ENCODE results near the gene GLMP.
"Not testable (repeated sequence)": the region's sequence is repeated elsewhere in the genome, so short reads cannot be mapped to it uniquely, and the experiment has no call there.

DNA sequence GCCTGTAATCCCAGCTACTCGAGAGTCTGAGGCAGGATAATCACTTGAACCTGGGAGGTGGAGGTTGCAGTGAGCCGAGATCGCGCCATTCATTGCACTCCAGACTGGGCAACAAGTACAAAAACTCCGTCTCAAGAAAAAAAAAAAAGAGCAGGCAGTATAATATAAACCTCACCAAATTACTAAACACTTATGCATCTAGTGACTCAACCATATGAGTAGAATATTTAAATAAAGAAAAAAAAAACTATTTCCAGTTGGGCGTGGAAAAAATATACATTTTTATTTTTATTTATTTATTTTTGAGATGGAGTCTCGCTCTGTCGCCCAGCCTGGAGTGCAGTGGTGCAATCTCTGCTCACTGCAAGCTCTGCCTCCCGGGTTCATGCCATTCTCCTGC, 27.7 kb upstream of the GLMP start:
- TF ChIP-seq, protein P1, sequence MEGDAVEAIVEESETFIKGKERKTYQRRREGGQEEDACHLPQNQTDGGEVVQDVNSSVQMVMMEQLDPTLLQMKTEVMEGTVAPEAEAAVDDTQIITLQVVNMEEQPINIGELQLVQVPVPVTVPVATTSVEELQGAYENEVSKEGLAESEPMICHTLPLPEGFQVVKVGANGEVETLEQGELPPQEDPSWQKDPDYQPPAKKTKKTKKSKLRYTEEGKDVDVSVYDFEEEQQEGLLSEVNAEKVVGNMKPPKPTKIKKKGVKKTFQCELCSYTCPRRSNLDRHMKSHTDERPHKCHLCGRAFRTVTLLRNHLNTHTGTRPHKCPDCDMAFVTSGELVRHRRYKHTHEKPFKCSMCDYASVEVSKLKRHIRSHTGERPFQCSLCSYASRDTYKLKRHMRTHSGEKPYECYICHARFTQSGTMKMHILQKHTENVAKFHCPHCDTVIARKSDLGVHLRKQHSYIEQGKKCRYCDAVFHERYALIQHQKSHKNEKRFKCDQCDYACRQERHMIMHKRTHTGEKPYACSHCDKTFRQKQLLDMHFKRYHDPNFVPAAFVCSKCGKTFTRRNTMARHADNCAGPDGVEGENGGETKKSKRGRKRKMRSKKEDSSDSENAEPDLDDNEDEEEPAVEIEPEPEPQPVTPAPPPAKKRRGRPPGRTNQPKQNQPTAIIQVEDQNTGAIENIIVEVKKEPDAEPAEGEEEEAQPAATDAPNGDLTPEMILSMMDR (conservative IDR thresholded peaks at IDR 0.05 in 1 of 2, IDR thresholded peaks at IDR 0.05 in 1 of 2; ENCODE audit: extremely low read depth in 1 of 2, insufficient read depth in 1 of 2, low read depth in 1 of 2, low read length in 2 of 2), result not testable (repeated sequence)
- TF ChIP-seq EZH2 (IDR thresholded peaks at IDR 0.05; ENCODE audit: borderline replicate concordance, low read length), result not testable (repeated sequence)
